ENCODE data around the gene GPD1. TPM values are rescaled to one million over a fixed set of nuclear protein-coding genes. Genes with fewer than 3 reads are reported as not detected.

The GPD1 gene
- total and polyA plus RNA-seq, 9 of the 15 experiments (the other 6 are each of a cell fraction or from before 2014, with no cell fraction given): 0.13 to 1.00 (median 0.55) TPM

- H3K9me1 ChIP-seq (ENCODE audit: control insufficient read depth, insufficient read depth, low read length): peaks cover 4% of the 10 kb centered on the region
- BruUV-seq (replicated peaks): no TSS peak
- peaks cover 3 to 23% of the 10 kb centered on the region in 2 experiments; a peak in 4 of 5 replicates for H3K27me3 ChIP-seq (ENCODE audit: control insufficient read depth in 2 of 2, insufficient read depth in 2 of 2, low read length in 2 of 2)
- POLR2A ChIA-PET: interaction anchor here (1.6 kb wide), 1 partner anchor 44 kb away, joined by 6 read pairs; the partner anchor contains the start of gene RACGAP1
- no peak overlapping the region for H3K27ac ChIP-seq (ENCODE audit: extremely low read depth, low read depth, low read length)
- no peaks in the 10 kb centered on the region for H3K79me2 ChIP-seq (ENCODE audit: control insufficient read depth, insufficient read depth, low read length)
- H3K9ac ChIP-seq (ENCODE audit: insufficient read depth in 1 of 2, low read depth in 2 of 2, low read length in 2 of 2): no peak overlapping the region
- TF ChIP-seq TSC22D4 (tag; IDR thresholded peaks at IDR 0.05): no peak
- no peak for TF ChIP-seq KLF10 (CRISPR knock-in tag; IDR thresholded peaks at IDR 0.05)
- TF ChIP-seq ZNF316 (IDR thresholded peaks at IDR 0.05): peak; percentile 63
- no peak for TF ChIP-seq DACH1 (IDR thresholded peaks at IDR 0.05; ENCODE audit: partially characterized antibody)
- TF ChIP-seq HNRNPK (IDR thresholded peaks at IDR 0.05; ENCODE audit: low read depth, low read length, poor library complexity, severe bottlenecking): no peak
- H2AFZ ChIP-seq (ENCODE audit: low read depth, low read length): no peak overlapping the region
- in situ Hi-C loops (cut with MboI) (loop anchor here (5.0 kb wide), 2 partner anchors 97 to 202 kb away; partner anchors contain the start of gene AQP6), intact Hi-C loops (cut with micrococcal nuclease) (no loop called here)
- no peak for ATAC-seq
- H3K4me3 ChIP-seq: no peak overlapping the region
- 60% methylated on average over 3 of the region's 3 CpGs for WGBS (ENCODE audit: insufficient coverage, low coverage, missing lambda C conversion rate)
- no peaks in the 10 kb centered on the region for H4K20me1 ChIP-seq (replicated peaks; ENCODE audit: control insufficient read depth, insufficient read depth, low read length)
- FAIRE-seq: no peak
- no peak for DNase-seq (ENCODE audit: extremely low read depth in 1 of 4, low spot score in 3 of 4)
- peaks cover 22 to 25% of the 10 kb centered on the region in 2 experiments; a peak in 4 of 5 replicates for H3K4me1 ChIP-seq (replicated peaks in 1 of 2; ENCODE audit: control insufficient read depth in 2 of 2, insufficient read depth in 2 of 2, low read length in 2 of 2)
- H3K36me3 ChIP-seq (ENCODE audit: control insufficient read depth, insufficient read depth, low read length): no peaks in the 10 kb centered on the region
- H3K9me3 ChIP-seq (replicated peaks; ENCODE audit: control insufficient read depth, insufficient read depth, low read depth, low read length): no peaks in the 10 kb centered on the region
- H3K4me2 ChIP-seq (ENCODE audit: insufficient read depth, low read length): no peak overlapping the region
- CTCF ChIA-PET (ENCODE audit: low intra/inter-chr PET ratio): interaction anchor here (0.6 to 3.2 kb wide), 4 partner anchors 30 to 561 kb away, joined by 3 to 43 read pairs (median 14); no protein-coding TSS in a partner anchor
Observed at GRCh38 chr12:50069539-50069938, 34.3 kb upstream of the GPD1 start.
